HEK293T (cell line): ENCODE measurements around the gene MTG2.

ENCODE experiments used
- BHLHE40 ChIP-seq: fragments of 450-650 bp; IDR thresholded peaks from 2 replicates; pipeline ENCODE4 v1.6.1; 2016; ENCODE audit warnings: mild to moderate bottlenecking, moderate library complexity, borderline replicate concordance
- FOXA1 ChIP-seq: fragments of 450-650 bp; IDR thresholded peaks from 2 replicates; pipeline ENCODE4 v1.6.1; 2016; ENCODE audit warnings: mild to moderate bottlenecking
- FOXM1 ChIP-seq: fragments of 450-650 bp; IDR thresholded peaks from 2 replicates; pipeline ENCODE4 v1.6.1; 2017; ENCODE audit warnings: mild to moderate bottlenecking, borderline replicate concordance
- NFRKB ChIP-seq: fragments of 450-650 bp; IDR thresholded peaks from 2 replicates; pipeline ENCODE4 v1.6.1; 2016; ENCODE audit warnings: mild to moderate bottlenecking, moderate library complexity
- SP1 ChIP-seq: fragments of 450-650 bp; IDR thresholded peaks from 2 replicates; pipeline ENCODE4 v1.6.1; 2017
- SUZ12 ChIP-seq: fragments of 450-650 bp; IDR thresholded peaks from 2 replicates; pipeline ENCODE4 v1.6.1; 2016; ENCODE audit warnings: mild to moderate bottlenecking

DNA sequence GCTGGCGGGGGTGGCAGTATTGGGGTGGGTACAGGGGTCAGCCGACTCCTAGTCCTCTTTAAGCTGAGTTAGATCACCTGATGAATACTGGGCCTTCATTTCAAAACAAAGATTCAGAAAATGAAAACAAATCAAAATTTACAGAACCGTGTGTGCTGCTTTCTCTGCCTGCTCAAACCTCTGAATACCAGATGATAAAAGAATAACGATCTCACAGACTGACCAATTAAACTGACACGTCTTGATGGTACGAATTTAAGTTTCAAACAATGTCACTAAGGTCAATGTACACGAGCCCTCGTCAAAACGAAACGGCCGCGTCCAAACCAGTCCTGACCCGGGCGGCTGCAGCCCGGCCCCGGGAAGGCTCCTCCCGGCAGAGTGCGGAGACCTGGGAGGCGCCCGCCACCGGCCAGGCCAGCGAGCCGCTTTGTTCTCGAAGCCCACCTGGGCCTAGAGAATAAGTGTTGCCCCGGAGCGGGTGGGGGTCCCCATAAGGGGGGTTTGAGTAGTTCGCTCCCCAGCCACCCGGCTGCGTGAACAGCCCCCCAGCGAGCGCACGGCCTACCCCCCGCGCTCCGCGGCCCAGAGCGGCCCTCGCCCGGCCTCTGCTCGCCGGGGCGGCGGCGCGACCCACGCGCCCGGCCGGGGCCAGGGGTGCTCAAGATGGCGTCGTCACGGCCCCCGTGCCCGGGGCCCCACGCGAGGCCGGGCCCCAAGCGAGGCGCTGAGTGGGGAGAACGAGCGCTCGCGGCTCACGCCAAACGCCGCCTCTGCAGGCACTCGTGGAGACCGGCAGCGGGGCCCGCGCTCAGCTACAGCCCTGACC, 40.4 kb upstream of the MTG2 start:
- TF ChIP-seq BHLHE40: no peak
- TF ChIP-seq NFRKB: no peak
- no peak for TF ChIP-seq FOXM1
- no peak for TF ChIP-seq SUZ12
- no peak for TF ChIP-seq FOXA1
- no peak for TF ChIP-seq SP1
